Measurements from ENCODE around the gene XPO4.
"Not testable (repeated sequence)": the region's sequence is repeated elsewhere in the genome, so short reads cannot be mapped to it uniquely, and the experiment has no call there.

XPO4 gene

DNA sequence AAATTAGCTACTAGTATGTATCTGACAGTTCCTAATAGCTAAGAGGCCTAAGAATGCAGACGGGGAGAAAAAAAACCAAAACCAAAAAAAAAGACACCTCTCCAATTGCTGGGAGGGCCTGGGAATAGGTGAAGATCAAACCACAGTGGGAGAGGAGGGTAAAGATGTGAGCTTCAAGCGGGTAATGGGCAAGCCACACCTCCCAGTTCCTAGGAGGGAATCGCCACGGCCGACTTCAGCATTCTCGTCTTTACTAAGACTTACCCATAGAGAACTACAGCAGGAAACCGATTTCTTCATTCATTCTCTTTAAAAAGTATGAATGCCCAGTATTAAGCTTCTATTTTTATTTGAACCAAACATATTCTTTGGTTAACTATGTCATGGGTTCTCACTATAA lies 123.1 kb downstream of the XPO4 start:
- DNase-seq, result no peak

DNA sequence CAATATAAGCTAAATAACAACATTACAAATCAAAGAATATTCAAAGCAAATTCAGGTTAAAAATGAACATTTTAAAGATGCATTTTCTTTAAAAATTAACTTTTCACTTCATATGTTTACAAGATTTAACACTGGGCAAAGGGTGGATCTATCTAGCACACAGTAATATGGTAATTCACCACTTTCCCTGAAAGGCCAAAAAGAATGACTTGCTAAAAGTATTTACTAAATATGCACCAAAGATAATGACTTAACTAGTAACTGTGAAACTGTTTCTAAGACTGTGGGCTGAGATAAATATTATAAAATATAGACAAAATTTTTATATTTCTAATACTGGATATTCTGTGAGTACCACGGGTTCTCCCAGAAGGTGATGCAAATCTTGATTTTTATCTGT lies 124.2 kb downstream of the XPO4 start:
- no peak for DNase-seq

DNA sequence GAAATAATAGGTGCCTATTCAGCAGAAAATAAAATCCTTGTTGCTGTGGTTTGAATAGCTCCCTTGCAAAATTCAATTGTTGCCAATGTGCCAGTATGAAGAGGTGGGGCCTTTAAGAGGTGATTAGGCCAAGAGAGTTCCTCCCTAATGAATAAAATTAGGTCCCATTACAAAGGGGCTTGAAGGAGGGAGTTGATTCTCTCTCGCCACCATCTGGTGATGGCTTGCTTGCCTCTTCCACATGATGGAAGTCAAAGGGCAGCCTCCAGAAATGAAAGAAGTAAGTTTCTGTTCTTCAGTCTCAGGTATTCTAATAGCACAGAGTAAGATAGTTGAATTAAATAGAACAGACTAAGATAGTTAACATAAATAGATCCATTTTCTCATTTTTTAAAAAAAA lies 125.8 kb downstream of the XPO4 start:
- DNase-seq, result no peak

DNA sequence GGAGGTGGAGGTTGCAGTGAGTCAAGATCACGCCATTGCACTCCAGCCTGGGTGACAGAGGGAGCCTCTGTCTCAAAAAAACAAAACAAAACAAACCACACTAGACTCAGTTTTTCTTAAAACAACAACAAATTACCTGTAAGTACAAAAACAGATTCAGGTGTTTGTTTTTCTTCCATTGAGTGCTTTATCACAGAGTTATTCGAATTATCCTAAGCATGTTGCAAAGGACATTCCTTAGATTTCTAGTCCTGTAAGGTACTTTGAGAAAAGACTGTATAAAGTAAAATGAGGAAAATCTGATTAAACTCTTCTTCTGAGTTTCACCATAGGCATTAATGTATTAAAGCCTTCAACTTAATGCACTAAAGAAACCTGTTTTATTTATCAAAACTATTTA lies 126.6 kb downstream of the XPO4 start:
- DNase-seq, result no peak

DNA sequence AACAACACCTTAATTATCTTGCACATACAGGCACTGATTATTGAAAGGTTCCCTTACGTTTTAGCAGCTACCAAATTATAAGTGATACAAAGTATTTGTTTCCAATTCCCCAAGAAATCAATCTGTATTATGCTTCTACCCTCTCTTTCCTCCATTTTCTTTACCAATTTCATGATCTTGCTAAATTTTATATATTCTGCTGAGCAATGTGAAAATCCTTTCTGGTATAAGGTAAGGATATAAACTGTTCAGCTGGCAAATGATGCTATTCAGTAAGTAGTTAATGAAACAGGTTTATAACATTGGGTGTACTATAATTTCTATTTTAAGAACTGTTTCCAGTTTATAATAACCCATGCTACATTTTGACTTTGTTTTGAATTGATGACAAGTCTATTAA lies 127.8 kb downstream of the XPO4 start:
- DNase-seq, result no peak

DNA sequence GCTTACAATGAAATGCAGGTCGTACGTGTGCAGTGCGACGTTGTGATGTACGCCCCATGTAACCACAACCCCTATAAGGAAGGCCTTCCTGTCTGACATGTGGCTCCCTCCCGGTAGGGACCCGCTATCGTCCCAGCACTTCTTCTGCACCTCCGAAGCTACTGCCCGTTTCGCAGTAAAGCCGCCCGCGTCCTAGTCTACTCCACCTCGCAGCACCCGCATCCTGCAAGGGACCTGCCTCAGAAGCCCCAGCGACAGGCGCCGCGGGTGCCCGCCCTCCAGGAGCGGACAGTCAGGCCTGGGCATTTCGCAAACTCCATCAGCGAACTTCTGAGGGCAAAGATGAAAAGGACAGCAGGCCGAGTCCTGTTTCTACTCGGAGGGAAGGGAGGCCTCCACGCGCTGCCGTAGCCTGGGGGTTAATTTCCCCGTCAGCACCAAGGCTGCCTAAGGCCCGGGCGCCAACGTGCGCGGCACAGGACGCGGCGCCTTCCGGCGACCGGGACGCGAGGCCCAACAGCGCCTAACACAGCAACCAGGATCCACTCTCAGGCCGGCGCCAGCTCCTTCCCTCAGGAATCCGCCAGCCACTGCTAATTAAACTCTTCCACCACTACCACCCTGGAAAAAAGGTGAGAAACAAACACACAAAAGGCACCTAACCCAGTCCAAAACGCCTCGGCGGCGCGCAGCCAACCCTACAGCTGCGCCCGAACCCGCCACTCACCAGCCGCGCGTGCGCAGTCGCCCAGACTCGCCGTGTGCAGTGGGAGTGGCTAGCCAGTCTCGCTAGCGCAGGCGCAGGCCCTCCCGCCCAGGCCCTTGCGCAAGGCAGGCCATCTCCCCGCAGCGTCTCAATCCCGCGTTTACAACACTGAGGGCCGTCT lies 129.1 kb downstream of the XPO4 start, which contains the start of gene EEF1AKMT1:
EEF1AKMT1 (minus strand) TSS at position 768 of the 887 bp plus-strand sequence. CDS start 16,363 bp downstream, outside the sequence.
- peak; percentile 96 for DNase-seq

DNA sequence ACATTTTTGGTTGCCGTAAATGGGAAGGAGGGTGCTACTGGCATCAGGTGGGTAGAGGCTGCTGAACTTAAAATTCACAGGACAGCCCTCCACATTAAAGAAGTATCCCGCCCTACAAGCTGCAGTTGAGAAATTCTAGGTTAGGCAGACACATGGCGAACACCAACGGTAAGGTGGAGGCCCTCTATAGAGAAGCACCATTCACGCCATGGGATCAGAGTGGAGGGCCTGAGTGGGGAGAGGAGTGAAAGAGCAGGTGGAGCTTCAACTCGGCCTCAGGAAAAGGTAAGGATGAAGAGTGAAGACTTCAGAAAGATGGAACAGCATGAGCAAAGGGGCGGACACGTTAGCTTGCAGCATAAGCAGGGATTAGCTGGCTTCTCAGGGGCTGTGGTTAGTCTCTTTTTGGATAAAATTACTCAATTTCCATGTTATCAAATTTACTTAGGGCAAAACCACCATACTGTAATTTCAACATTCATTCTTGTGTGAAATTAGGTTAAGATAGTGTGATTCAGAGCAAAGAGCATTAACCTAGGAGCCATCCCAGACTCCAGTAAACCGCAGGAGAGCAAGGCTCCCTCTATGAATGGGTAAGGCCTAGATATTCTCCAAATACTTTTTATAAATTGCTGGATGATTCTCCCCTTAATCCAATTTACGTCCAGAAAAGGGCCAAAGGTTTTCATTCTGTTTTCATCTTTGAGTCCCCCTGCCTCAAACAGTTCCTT lies 130.0 kb downstream of the XPO4 start:
- DNase-seq, result peak; percentile 13

DNA sequence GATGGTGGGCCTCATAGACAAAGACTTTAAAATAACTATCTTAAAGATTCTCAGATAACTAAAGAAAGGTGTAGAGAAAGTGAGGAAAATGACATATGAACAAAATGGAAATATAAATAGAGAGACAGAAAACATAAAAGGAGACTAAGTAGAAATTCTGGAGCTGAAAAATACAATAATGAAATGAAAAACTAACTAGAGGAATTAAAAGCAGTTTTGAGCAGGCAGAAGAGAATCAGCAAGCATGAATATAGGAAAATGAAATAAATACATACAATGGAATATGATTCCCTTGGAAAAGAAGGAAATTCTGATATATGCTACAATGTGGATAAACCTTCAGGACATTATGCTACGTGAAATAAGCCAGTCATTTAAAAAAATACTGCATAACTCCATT lies 132.7 kb downstream of the XPO4 start:
- no peak for DNase-seq

DNA sequence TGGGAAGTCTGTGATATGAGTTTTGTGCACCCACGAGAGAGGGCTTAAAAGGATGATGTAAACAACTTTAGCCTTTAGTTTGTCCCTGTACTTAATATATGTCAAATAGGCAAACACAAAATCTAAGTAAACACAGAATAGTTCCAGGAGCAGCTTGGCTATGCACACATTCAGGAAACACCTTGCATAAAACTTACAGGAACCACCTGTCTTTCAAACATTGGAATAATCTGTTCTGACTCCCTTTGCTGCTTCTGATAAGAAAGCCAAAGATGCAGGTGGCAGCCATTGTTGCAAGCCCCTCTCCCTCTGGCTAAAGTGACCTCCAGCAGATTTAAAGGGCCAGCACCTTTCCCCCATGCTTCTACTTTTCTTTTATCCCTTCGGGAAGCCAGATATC lies 133.5 kb downstream of the XPO4 start:
- DNase-seq, result no peak

DNA sequence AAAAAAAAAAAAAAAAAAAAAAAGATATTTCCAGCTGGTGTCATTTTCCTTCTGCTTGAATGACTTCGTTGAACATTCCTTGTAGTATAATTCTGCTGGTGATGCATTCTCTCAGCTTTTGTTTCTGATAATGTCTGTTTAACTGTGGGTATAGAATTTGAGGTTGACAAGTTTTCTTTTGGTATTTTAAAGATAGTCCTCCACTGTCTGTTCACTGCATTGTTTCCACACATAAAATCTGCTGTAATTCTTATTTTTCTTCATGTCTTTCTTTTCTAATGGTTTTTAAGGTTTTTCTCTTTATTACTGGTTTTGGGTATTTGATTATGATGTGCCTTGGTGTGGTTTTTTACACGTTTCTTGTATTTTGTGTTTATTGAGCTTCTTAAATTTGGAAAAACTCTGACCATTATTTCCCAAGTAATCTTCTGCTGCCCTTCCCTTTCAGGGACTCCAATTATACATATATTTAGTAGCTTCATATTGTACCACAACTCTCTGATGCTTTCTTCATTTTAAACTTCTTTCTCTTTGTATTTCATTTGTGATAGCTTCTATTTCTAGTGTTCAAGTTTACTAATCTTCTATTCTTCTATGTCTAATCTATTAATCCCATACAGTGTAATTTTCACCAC lies 135.1 kb downstream of the XPO4 start:
- DNase-seq, result no peak

DNA sequence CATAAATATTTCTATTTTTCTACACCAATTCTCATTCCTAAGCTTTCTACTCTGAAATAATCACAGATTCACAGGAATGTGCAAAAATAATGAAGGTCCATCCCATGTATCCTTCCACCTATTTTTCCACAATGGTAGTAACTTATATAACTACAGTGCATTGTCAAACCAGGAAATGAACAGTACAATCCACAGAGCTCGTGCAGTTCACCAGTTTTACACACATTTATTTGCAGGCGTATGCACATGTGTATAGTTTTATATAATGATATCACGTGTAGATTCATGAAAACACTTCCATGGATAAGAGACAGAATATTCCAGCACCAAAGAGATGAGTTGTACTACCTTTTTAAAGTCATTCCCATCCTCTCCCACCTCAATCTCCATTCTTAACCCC lies 141.7 kb downstream of the XPO4 start:
- DNase-seq, result no peak

DNA sequence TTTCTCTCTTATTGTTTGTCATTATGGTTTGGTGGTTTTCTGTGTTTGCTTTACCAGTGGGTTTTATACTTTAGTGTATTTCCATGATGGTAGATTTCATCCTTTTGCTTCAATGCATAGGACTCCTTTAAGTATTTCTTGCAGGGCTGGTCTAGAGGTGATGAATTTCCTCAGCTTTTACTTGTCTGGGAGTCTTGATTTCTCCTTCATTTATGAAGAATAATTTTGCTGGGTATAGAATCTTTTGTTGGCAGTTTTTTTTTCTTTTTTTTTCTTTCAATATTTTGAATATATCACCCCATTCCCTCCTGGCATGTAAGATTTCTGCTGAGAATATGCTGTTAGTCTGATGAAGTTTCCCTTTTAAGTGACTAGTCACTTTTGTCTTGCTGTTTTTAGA lies 148.5 kb downstream of the XPO4 start:
- no peak for DNase-seq

DNA sequence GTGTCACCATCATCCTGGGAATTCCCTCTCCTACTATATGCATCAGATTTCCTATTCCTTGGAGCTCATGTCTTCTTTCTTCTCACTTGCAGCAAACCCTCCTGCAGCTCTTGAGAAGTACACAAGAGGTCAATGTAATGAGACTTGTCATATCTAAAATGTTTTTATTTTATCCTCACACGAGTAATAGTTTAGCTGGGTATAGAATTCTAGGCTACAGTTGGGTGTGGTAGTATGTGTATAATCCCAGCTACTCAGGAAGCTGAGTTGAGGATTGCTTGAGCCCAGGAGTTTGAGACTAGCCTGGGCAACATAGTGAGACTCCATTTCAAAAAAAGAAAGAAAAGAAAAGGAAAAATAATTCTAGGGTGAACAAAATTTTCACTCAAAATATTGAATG lies 153.2 kb downstream of the XPO4 start:
- DNase-seq, result no peak

DNA sequence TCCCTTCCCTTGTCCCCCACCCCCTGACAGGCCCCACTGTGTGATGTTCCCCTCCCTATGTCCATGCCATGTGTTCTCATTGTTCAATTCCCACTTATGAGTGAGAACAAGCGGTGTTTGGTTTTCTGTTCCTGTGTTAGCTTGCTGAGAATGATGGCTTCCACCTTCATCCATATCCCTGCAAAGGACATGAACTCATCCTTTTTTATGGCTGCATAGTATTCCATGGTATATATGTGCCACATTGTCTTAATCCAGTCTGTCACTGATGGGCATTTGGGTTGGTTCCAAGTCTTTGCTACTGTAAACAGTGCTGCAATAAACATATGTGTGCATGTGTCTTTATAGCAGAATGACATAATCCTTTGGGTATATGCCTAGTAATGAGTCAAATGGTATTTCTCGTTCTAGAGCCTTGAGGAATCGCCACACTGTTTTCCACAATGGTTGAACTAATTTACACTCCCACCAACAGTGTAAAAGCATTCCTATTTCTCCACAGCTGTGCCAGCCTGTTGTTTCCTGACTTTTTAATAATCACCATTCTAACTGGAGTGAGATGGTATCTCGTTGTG lies 158.6 kb downstream of the XPO4 start:
- not testable (repeated sequence) for DNase-seq

DNA sequence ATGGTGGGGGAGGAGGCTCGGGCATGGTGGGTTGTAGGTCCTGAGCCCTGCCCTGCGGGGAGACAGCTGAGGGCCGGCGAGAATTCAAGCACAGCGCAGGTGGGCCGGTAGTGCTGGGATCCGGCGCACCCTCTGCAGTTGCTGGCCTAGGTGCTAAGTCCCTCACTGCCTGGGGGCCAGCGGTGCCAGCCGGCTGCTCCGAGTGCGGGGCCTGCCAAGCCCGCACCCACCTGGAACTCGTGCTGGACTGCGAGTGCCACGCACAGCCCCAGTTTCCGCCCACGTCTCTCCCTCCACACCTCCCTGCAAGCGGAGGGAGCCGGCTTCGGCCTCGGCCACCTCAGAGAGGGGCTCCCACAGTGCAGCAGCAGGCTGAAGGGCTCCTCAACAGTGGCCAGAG lies 162.5 kb downstream of the XPO4 start:
- DNase-seq, result no peak

DNA sequence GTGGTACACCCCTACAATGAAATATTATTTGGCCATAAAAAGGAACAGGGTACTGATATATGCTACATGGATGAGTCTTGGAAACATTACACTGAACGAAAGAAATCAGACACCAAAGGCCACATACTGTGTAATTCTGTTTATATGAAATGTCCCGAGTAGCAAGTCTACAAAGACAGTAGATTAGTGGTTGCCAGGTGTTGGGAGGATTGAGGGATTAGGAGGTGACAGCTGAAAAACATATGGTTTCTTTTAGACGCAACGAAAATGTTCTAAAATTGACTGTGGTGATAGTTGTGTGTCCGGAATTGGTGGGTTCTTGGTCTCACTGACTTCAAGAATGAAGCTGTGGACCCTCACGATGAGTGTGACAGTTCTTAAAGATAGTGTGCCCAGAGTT lies 163.9 kb downstream of the XPO4 start:
- no peak for DNase-seq

DNA sequence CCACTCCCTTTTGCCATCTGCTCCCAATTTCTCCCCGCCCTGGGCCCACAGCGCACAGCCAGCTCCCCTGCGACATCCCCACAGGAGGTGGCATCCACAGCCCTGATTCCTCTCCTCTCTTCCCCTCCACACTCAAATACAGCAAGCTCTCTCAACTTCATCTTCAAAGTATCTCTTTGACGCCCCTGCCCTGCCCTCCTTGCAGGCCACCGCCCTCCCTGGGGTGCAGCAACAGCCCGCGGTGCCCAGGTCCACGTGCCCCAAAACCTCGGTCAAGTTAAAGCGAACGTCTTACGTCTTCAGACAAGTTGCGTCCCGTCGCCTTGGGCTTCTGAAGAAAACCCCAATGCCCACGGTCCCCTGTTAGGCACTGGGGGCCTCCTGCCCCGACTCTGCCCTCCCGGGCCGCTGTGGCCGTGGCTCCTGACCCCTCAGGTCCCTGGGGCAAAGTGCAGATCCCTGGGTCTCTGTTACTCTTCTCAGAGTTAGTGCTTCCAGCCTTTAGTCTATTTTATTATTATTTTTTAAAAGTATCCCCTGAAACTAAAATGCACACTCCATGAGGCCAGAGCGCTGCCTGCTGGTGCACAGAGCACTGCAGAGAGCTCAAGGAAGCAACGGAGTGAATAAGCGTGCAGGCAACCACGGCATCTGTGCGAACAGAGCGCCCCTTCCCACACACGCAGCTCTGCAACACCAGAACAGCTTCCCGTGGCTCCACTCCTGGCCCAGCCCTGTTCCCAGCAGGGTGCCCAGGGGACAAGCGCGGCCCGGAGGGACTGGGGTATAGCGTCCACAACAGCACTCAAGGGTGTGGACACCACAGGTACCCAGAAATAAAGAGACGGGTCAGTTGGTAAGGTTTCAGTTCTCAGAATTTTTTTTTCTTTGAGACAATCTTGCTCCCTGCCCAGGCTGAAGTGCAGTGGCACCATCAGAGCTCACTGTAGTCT lies 172.6 kb downstream of the XPO4 start:
- no peak for DNase-seq

DNA sequence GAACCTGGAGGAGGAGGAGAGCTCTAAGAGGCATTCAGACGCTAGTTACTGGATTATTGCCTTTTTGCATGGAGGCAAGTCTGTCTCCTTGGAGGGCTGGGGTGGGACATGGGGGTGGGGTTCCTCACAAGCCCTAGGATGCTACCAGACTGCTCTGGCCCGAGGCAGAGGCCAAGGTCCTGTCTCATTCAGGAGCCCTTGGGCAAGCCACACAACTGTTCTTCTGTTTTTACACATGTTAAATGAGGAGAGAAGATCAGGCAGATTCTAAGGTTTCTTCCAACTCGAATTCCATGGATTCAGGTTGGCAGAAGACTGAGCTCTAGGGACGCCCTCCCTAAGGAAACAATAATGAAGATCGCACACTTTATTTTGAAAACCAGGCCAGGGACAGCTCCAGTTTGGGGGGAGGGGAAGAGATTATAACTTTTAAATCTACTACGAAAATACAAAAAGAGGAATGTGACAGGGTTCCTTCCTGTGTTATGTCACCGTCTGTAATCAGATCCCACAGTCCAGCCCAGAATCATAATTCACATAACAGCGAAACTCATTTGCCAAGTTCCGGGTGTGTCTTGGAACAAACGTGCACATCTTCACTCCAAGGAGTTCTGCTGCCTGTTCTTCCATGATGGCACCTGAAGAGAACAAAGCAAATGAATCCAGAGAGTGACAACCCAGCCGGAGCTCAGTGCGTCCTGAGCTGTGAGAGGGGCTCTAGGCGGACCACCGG lies 173.8 kb downstream of the XPO4 start:
- no peak for DNase-seq

DNA sequence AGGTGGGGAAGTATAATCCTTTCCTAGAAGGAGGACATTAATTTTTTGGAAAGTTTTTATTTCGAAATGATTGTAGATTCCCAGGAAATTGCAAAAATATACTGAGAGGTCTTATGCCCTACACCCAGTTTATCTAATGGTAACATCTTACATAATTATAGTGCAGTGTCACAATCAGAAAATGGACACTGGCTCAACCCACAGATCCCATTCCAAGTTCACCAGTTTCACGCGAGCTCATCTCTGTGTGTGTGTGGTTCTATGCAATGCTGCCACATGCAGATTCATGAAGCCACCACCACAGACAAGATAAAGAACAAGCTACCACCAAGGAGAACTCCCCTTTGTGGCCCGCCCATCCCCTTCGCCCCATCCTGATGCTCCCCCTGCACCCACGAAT lies 174.7 kb downstream of the XPO4 start:
- DNase-seq, result no peak

Measured in stimulated activated CD4-positive, alpha-beta T cell treated with anti-CD3 and anti-CD28 coated beads, Interleukin-15, amount 100 ng/mL, for 24 hours (primary cell).